T follicular helper cell (primary cell): Measurements from ENCODE around the gene BANF1.

Experiments
- DNase-seq: peaks from one replicate; pipeline ENCODE4 v3.0.0-alpha.2; 2020; ENCODE audit warnings: low read depth

BANF1 gene

DNA sequence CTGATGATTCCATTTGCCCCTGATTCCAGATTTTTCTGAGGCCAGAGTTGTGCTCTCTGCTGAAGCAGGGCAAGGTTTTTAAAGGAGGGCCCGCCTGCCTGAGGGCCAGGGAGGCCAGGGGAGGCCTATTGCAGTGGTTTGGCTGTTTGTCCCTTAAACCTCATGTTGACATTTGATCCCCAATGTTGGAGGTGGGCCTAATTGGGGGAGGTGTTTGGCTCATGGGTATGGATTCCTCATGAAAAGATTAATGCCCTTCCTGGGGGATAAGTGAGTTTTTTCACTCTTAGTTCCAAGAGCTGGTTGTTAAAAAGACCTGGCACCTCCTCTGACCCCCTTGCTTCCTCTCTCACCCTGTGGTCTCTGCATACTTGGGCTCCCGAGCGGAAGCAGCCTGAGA is 37.5 kb downstream of the BANF1 start:
- DNase-seq: no peak

DNA sequence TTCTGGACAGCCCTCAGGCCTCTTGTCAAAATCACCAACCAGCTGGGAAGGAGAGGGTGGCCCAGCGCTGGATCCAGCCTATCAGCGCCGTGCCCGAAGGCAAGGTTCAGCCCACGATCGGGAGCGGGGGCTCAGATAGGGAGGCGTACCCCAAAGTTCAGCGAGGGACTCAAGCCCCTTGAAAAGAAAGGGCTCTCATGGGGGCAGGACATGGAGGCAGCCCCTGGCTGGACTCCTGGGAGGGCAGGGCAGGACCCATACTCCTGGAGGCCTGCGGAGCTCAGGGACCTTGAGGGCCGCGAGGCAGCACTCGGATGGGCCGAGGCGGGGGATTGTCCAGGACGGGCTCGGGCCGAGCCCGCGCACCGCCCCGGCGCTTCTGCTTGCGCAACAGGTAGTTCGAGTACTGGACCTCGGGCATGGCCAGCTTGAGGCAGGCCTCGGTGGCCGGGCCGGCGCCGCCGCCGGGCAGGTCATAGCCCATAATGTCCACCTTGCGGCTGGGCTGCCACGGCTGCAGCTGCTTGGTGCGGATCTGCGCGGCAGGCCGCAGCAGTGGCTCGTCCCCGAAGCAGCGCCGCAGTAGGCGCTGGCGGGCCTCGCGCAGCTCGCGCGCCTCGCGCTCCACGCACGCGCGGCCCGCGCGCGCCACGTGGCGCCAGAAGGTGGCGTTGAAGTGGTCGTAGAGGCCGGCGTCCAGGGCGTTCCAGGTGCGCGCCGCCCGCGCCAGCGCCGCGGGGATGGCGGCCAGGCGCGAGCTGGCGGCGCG is 40.1 kb downstream of the BANF1 start:
- DNase-seq: no peak

DNA sequence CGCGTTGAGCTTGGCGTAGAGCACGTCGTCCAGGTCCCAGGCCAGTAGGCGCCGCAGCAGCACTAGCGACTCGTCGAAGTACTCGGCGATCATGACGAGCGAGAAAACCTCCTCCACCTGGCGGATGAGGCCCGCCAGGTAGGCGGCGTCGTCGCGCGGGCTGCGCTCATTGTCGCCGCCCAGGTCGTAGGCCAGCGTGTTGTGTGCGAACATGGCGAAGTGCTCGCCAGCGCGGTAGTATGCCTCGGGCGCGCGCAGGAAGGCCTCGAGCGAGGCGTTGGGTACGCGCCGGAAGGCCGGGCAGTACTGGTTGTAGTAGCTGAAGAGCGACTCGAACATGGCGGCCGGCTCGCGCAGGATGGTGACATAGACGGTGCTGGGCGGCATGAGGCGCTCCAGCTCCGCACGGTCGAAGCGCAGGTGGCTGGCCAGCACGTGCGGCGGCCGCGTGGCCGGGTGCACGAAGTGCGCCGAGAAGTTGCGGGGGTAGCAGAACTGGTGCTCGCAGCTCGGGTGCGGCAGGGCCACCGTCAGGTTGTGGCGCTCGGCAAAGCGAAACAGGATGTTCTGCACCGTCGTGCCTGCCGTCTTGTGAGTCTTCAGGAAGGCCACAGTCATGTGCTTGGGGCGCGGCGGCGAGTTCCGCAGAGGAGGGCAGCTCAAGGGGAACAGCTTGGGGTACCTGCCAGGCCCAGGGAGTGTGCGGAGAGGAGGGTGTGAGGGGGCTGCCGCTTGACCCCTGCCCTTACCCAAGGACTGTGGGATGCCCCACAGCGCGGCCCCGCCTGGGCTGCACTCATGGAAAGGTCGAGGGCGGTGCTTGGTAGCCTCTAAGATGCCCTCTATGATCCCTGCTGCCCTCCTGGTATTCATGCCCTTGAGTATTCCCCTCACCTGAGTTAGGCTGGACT is 40.9 kb downstream of the BANF1 start:
- no peak for DNase-seq

DNA sequence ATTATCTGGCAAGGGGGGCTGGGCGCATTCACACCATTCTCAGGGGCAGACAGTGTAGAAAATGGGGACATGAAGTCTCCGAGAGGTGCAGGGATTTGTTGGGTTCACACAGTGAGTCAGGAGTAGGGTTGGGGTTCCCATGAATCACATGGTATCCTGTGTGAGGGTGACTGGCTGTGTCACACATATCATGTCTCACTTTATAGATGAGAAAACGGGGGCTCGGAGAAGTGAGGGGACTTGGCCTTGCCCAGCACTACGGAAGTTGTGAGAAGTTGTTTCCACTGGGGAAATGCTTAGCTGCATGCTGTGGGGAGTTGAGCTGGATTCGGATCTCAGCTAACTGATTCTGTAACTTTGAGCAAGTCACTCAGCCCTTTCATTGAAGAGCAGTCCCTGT is 42.5 kb downstream of the BANF1 start:
- no peak for DNase-seq

DNA sequence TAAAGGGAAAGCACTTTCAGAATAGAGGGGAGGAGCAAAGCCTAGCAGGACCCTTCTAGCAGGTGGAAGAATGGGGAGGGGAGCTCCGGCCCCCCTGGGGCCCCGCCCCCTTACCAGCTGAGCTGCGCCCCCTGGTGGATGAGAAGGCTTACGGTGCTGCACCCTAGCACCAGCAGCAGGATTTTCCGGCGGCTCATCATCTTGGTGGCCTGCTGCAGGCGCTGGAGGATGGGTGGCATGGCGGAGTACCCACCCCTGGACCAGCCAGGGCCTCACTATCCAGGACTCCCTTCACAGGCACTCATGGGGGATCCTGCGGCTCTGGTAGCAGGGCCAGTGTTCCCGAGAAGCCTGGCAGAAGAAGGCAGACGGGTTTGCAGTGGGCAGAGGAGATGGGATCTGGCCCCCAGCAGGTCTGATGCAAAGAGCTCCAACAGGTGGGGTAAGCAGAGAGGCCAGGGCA is 42.9 kb downstream of the BANF1 start:
- peak; percentile 80 for DNase-seq

DNA sequence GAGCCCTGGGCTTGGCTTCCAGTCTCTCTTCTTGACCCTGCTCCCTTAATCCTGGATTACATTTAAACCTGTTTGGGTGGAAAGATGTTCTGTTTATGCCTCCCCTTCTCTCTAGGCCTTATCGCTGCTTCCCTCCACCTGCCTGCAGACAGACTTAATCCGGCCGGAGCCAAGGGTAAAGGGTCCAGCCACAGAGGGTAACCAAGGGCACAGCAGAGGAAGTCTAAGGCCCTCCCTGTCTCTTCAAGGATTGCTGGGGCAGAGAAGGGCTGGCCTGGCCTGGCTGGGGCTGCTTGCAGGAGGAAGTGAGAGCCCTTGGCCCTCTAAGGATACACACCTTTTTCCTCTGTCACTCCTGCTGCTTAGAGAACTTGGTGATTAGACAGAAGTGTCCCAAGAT is 44.6 kb downstream of the BANF1 start:
- DNase-seq: no peak

DNA sequence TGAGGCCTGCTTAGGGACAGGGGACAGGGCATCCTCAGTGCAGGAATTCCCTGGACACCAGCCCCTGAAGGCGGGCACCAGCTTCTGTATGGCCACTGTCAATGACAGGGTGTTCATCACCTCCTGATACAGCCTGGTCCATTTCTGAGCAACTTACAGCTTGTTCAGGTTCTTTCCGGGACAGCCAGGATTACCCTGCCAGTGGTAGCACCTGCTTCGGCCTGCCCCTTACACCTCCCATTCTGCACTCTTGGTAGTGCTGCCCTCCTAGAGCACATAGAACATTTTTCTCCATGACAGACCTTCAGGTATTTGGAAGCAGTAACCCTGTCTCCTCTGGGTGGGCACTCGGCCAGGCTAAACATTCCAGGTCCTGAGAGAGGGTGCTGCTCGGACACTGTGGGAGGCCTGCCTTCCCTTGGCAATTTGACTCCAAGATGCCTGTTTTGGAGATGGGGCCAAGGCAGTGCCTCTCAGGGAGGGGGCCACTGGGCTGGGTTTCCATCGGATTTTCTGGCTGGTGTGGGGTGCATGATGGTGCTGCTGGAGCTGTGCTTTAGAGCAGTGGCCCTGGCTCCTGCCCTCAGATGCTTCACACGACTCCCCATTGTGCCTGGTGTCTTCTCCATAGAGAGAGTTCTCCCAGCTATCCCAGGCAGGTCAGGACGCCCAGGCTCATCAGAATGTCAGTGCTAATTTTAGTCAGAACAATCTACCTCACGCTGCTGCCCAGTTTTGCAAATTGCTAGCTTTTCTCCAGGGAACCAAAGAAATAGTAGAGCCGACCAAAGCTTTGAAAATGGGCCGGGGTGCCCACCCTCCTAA is 45.5 kb downstream of the BANF1 start:
- DNase-seq: no peak

DNA sequence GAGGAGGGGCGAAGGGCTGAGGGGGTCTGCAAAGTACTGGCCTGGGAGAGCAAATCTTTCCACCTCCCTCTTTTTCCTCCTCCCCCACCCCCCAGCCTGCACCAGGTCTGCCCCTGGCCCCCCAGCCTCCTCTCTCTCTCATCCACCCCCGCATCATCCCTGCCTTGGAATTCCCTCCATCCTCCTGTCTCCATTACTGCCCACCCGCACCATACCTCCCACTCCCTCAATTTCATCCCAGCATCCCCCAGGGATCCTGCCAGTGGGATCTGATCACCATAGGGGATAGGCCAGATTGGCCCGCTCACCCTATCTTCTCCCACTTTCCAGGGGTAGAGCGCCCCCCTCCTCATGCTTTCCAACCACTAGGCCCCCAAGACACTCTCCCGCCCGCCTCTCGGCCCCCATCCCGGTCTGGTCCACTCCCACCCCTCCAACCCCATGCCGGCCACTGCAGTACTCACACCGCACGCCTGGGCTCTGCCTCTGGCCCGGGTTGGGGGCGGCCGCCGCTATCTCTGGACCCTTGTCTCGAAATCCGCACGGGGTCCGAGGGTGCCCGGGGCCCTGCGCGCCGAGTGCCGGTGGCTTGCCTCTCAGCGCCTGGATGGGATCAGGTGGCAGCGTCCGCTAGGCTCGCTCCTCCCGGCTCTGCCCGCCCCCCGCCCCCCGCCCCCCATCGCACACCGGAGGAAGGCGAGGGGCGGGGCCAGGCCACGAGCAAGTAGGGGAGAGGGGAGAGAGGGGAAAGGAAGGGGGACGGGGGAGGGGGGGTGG is 46.4 kb downstream of the BANF1 start, which contains the start of gene GAL3ST3:
Gene GAL3ST3, minus strand, starts transcription at position 615 of the 777 bp plus-strand sequence. CDS start 3,746 bp downstream, outside the sequence.
- no peak for DNase-seq

DNA sequence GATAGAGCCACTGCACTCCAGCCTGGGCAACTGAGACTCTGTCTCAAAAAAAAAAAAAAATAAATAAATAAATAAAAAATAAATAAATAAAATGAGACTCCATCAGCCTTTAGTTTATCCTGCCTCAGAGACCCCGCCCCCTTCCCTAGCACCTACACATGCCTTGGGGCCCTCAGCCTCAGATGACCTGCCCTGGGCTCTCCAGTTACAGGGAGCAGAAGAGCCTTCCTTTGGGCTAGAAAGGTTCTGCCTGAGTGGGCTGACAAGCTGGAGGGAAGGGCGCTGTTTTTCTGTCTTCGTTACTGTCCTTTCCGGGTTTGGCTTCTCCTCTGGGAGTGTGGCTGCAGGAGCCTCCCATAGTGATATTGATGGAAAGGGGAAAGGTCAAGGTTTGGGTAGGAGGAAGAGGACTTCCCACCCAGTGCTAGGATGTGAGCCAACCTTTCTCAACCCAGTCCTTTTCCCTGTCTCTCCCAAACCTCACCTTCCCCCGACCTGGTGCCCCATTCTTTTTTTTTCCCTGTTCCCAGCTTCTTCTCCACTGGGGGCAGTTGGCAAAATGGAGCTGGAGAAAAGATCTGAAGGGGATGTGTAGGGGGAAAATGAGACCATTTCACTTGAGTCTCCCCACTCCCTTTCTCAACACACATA is 48.4 kb downstream of the BANF1 start:
- no peak for DNase-seq

DNA sequence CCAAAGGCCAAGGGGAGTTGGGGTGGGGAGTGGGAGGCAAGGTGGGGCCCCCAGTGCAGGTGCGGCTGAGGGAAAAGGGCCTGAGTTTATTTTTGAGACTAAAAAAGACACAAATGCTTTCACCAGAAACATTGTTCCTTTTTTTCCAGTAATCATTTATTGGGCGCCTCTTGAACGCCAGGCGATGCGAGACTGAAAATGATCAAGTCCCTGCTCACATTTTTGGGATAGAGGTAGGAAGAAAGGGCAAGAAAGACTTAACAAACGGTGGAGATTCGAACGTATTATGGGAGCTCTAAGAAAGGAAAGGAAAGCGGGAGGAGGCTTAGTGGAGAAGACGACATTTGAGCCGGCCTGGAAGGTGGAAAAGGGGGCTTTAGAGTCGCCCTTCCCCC is 49.1 kb downstream of the BANF1 start:
- no peak for DNase-seq

DNA sequence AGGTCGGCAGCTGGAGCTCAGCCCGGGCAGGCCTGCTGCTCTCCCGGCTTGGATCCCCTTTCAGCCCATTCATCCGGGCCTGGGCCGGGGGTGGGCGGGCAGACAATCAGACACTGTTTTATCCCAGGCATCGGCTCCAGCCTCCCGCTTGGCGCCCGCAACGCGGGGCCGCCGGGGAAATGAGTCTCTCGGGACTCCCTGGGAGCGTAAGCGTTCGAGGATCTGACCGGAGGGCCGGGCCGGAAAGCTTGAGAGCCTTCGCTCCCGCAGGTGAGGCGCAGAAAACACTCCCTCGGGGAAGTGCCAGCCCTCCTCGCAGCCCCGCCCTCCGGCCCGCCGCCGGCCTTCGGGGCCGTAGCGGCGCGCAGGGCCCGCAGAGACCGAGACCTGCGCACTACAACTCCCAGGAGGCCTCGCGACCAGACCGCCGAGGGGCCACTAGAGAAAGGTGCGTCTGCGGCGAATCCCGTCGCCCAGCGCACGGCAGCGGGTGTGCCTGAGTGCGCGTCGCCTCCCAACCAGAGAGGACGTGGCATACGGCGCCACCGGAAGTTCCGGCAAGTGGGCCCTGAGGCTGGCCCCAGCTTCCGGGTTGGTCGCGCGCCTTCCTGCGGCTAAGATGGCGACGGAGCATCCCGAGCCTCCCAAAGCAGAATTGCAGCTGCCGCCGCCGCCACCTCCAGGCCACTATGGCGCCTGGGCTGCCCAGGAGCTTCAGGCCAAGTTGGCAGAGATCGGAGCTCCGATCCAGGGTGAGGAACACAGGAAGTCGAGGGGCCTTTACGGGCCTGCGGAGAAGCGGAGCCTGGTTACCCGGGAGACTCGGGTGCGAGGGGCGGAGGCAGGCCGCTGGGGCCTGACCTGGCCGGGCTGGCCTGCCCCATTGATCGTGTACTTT is 49.7 kb downstream of the BANF1 start, which contains the start of gene SF3B2:
Gene SF3B2, plus strand, starts transcription at position 599 of the 898 bp plus-strand sequence. Its CDS starts 21 bp downstream, at position 620.
- peak; percentile 92 for DNase-seq

DNA sequence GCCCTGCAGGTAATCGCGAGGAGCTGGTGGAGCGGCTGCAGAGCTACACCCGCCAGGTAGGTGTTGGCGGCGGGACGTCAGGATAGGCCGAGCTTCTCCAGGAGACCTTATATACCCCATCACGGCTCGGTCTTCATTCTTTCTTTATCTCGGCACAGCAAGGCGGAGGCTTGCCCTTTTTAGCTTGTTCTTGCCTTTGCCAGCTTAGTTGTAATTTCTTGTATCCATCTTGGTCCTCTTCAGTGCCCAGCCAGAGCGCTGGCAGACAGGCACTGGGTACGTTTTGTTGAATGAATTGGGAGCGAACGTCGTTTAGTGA is 50.3 kb downstream of the BANF1 start:
- no peak for DNase-seq
